SK-N-SH treated with all-trans-retinoic acid at 6 μM for 48 hours (cell line): ENCODE data around the gene CHCHD4.
A peak's percentile ranks its signal among the peaks of the same experiment; 100 is the strongest.

Experiments used
- ATAC-seq: fragments of 200-7000 bp; cut with Tn5 transposase; 3 replicates; pipeline ENCODE4 v1.9.1; 2020; ENCODE audit warnings: mild to moderate bottlenecking, moderate library complexity
- ARNTL ChIP-seq: fragments of 450-650 bp; formaldehyde crosslinking; IDR thresholded peaks from 2 replicates; pipeline ENCODE4 v1.5.0; 2020; ENCODE audit warnings: low read depth, mild to moderate bottlenecking, moderate library complexity, borderline replicate concordance
- BACH2 ChIP-seq: fragments of 250-450 bp; sonication (Bioruptor Pico); IDR thresholded peaks from 2 replicates; pipeline ENCODE4 v1.9.0; 2021; ENCODE audit warnings: mild to moderate bottlenecking, borderline replicate concordance
- CREB5 ChIP-seq: fragments of 250-450 bp; sonication (Bioruptor Pico); IDR thresholded peaks from 2 replicates; pipeline ENCODE4 v1.5.1; 2020; ENCODE audit warnings: low read depth, mild to moderate bottlenecking, moderate library complexity
- CSDC2 ChIP-seq: fragments of 250-450 bp; sonication (Bioruptor Pico); IDR thresholded peaks from 2 replicates; pipeline ENCODE4 v1.5.0; 2020; ENCODE audit warnings: mild to moderate bottlenecking, moderate library complexity
- CSRNP3 ChIP-seq: fragments of 250-450 bp; sonication (Bioruptor Pico); IDR thresholded peaks from 2 replicates; pipeline ENCODE4 v1.5.1; 2021; ENCODE audit warnings: mild to moderate bottlenecking, moderate library complexity
- ESRRG ChIP-seq: fragments of 250-450 bp; sonication (Bioruptor Pico); IDR thresholded peaks from 2 replicates; pipeline ENCODE4 v1.6.1; 2021; ENCODE audit warnings: mild to moderate bottlenecking
- GLIS3 ChIP-seq: fragments of 250-450 bp; sonication (Bioruptor Pico); IDR thresholded peaks from 2 replicates; pipeline ENCODE4 v1.5.0; 2020; ENCODE audit warnings: mild to moderate bottlenecking, moderate library complexity
- ISL1 ChIP-seq: fragments of 250-450 bp; sonication (Bioruptor Pico); IDR thresholded peaks from 2 replicates; pipeline ENCODE4 v2.1.2; 2022; ENCODE audit warnings: mild to moderate bottlenecking, moderate library complexity
- OSR1 ChIP-seq: fragments of 250-450 bp; sonication (Bioruptor Pico); IDR thresholded peaks from 2 replicates; pipeline ENCODE4 v1.8.0; 2022; ENCODE audit warnings: moderate library complexity, mild to moderate bottlenecking, inconsistent platforms
- PATZ1 ChIP-seq: fragments of 250-450 bp; sonication (Bioruptor Pico); IDR thresholded peaks from 2 replicates; pipeline ENCODE4 v1.8.0; 2020; ENCODE audit warnings: mild to moderate bottlenecking, moderate library complexity, borderline replicate concordance
- POU6F1 ChIP-seq: fragments of 250-450 bp; sonication (Bioruptor Pico); IDR thresholded peaks from 2 replicates; pipeline ENCODE4 v1.8.0; 2021; ENCODE audit warnings: low read depth, mild to moderate bottlenecking, moderate library complexity, borderline replicate concordance
- PPARA ChIP-seq: fragments of 250-450 bp; sonication (Bioruptor Pico); IDR thresholded peaks from 2 replicates; pipeline ENCODE4 v1.5.0; 2020; ENCODE audit warnings: mild to moderate bottlenecking, borderline replicate concordance
- RARB ChIP-seq: fragments of 250-450 bp; sonication (Bioruptor Pico); IDR thresholded peaks from 2 replicates; pipeline ENCODE4 v1.8.0; 2021; ENCODE audit warnings: mild to moderate bottlenecking, moderate library complexity
- SNAI2 ChIP-seq: fragments of 250-450 bp; sonication (Bioruptor Pico); IDR thresholded peaks from 2 replicates; pipeline ENCODE4 v1.5.0; 2020; ENCODE audit warnings: mild to moderate bottlenecking, moderate library complexity
- TCF4 ChIP-seq: fragments of 250-450 bp; sonication (Bioruptor Pico); IDR thresholded peaks from 2 replicates; pipeline ENCODE4 v1.8.0; 2021; ENCODE audit warnings: mild to moderate bottlenecking, moderate library complexity, borderline replicate concordance
- TOX ChIP-seq: fragments of 250-450 bp; sonication (Bioruptor Pico); IDR thresholded peaks from 2 replicates; pipeline ENCODE4 v1.8.0; 2021; ENCODE audit warnings: mild to moderate bottlenecking, moderate library complexity, borderline replicate concordance
- TSHZ2 ChIP-seq: fragments of 250-450 bp; sonication (Bioruptor Pico); IDR thresholded peaks from 2 replicates; pipeline ENCODE4 v1.5.0; 2020; ENCODE audit warnings: mild to moderate bottlenecking, moderate library complexity
- ZC3H10 ChIP-seq: fragments of 250-450 bp; sonication (Bioruptor Pico); IDR thresholded peaks from 2 replicates; pipeline ENCODE4 v1.5.1; 2021; ENCODE audit warnings: mild to moderate bottlenecking, moderate library complexity
- ZFP3 ChIP-seq: fragments of 250-450 bp; sonication (Bioruptor Pico); IDR thresholded peaks from 2 replicates; pipeline ENCODE4 v1.5.0; 2020; ENCODE audit warnings: mild to moderate bottlenecking, moderate library complexity
- ZFP30 ChIP-seq: fragments of 450-650 bp; formaldehyde crosslinking; IDR thresholded peaks from 2 replicates; pipeline ENCODE4 v1.5.0; 2022; ENCODE audit warnings: mild to moderate bottlenecking, moderate library complexity
- ZNF565 ChIP-seq: fragments of 450-650 bp; formaldehyde crosslinking; conservative IDR thresholded peaks from 2 replicates; pipeline ENCODE4 v1.5.0; 2020; ENCODE audit warnings: low read depth, mild to moderate bottlenecking, moderate library complexity
- ZNF70 ChIP-seq: fragments of 450-650 bp; formaldehyde crosslinking; IDR thresholded peaks from 2 replicates; pipeline ENCODE4 v1.5.0; 2020; ENCODE audit warnings: mild to moderate bottlenecking, moderate library complexity
- ZNF8 ChIP-seq: fragments of 450-650 bp; formaldehyde crosslinking; IDR thresholded peaks from 2 replicates; pipeline ENCODE4 v1.5.0; 2020; ENCODE audit warnings: mild to moderate bottlenecking, moderate library complexity

The CHCHD4 gene

GRCh38 chr3:14145236-14145635, 20.6 kb upstream of the CHCHD4 start:
- TF ChIP-seq ZFP3 (CRISPR knock-in tag) (peak; percentile 51; the same call in 1 of the 2 replicates), POU6F1 (CRISPR knock-in tag) (no peak), GLIS3 (no peak), RARB (no peak), CSDC2 (CRISPR knock-in tag) (peak; percentile 24; the same call in 1 of the 2 replicates)
- ATAC-seq = no peak

- peak; percentile 80 for ATAC-seq
- TF ChIP-seq ZNF565 (CRISPR knock-in tag) = peak; percentile 69; the same call in 1 of the 2 replicates
- peak; percentile 90 for TF ChIP-seq CSDC2 (CRISPR knock-in tag)
- no peak for TF ChIP-seq ZNF70 (CRISPR knock-in tag)
- TF ChIP-seq GLIS3 = no peak
- TF ChIP-seq PPARA (CRISPR knock-in tag) = no peak
- peak; percentile 56; the same call in 1 of the 2 replicates for TF ChIP-seq TSHZ2 (CRISPR knock-in tag)
- no peak for TF ChIP-seq CSRNP3 (CRISPR knock-in tag)
- TF ChIP-seq ISL1 = peak; percentile 88
- TF ChIP-seq BACH2 (CRISPR knock-in tag) = no peak
- TF ChIP-seq ZC3H10 (CRISPR knock-in tag) = no peak
- TF ChIP-seq ESRRG = no peak
- TF ChIP-seq SNAI2 (CRISPR knock-in tag) = 0 out of 2 replicates have a peak, but pooled peaks have one; percentile 36
- TF ChIP-seq ZFP3 (CRISPR knock-in tag) = no peak
- TF ChIP-seq OSR1 (CRISPR knock-in tag) = no peak
- no peak for TF ChIP-seq PATZ1 (CRISPR knock-in tag)
- TF ChIP-seq TCF4 (CRISPR knock-in tag) = no peak
- no peak for TF ChIP-seq ZFP30 (CRISPR knock-in tag)
- TF ChIP-seq CREB5 (CRISPR knock-in tag) = 0 out of 2 replicates have a peak, but pooled peaks have one; percentile 58
- TF ChIP-seq ZNF8 (CRISPR knock-in tag) = peak; percentile 30; the same call in 1 of the 2 replicates
- TF ChIP-seq POU6F1 (CRISPR knock-in tag) = no peak
- TF ChIP-seq ARNTL = no peak
- TF ChIP-seq RARB = no peak
- no peak for TF ChIP-seq TOX (CRISPR knock-in tag)
- TF ChIP-seq, all 23 proteins: peak for 7
Observed at GRCh38 chr3:14144423-14145075, 19.9 kb upstream of the CHCHD4 start.
